Measurements from ENCODE around the gene KMT2A. TPM values are rescaled to one million over a fixed set of nuclear protein-coding genes. Genes with fewer than 3 reads are reported as not detected.
A peak's percentile ranks its signal among the peaks of the same experiment; 100 is the strongest.
"Not testable (repeated sequence)": the region's sequence is repeated elsewhere in the genome, so short reads cannot be mapped to it uniquely, and the experiment has no call there.

Gene KMT2A
- total RNA-seq, 1 donor from 2014 or later = 14.5 TPM

DNA sequence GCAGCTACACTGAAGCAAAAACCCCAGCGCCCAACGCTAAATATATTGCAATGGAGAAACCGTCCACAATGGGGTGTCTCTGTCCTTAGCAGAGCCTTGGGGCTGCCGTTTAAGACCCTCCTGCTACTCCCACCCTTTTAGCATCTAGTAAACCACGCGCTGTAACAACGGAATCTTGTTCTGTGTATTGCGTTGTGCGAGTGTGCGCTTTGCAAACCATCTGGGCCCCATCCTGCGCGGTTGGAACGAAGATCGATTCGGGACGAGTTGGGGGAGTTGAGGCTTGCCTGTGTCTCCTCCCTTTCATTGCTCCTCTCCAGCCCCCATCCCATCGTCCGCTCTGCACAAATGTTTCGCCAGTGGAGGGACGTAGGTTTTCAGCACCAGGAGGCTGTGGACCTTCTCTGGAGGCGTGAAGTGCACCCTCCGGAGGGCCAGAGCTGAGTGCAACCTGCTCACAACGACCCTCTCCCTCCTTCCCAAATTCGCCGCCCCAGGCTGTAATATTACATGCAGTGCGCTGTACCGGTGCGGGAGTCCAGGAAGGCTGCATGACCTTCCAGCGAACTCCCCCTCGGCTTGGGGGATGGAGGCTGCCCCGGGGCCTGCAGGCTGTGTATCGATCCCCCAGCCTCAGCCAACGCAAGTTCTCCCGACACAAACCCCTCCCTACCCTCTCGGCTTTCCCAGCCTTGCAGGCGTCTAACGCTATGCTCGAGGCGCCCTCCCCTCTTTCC, 1.6 kb upstream of the KMT2A start:
- DNase-seq (ENCODE audit: low read depth in 2 of 2) = peak; percentile 57

DNA sequence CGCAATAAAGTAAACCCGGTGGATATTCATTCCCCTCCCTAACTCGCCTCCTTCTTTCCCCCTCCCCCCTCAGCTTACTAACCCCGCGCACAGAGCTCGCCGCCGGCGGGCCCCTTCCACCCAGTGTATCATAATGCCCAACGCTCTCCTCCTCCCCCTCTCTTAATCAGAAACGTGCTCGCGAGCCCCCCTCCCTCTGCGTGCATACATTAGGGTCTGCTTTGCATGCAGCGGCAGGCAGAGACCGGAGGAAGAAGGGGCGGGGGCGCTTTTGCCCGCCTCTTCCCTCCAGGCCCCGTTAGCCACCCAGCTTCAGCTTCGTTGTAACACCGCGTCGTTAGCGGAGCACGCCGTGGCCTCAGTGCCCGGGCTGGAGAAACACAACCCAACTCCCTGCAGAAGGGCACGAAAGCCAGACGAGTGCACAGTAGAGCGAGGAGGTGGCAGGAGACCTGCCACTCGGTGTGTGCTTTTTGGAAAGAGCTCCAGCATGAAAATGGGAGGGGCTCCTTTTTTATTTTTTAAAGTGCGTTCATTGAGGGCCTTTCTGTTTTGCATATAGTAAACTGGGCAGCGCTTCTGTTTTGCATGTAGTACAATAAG, 901 bp upstream of the KMT2A start:
- peak; percentile 48 to 62 for DNase-seq (ENCODE audit: low read depth in 2 of 2)

DNA sequence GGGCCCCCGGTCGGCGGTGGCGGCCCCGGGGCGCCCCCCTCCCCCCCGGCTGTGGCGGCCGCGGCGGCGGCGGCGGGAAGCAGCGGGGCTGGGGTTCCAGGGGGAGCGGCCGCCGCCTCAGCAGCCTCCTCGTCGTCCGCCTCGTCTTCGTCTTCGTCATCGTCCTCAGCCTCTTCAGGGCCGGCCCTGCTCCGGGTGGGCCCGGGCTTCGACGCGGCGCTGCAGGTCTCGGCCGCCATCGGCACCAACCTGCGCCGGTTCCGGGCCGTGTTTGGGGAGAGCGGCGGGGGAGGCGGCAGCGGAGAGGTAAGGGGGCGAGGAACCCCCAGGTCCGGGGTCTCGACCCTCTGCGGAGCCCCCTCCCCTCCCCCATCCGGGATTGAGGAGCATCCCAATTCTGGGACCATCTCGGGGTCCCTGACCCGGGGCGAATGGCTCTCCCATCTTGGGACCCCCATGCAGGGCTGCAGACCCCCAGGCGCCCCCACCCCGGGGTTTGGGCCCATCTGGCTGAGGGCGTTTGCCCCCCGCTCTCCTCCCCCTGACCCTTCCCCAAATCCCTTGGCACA, 431 bp downstream of the KMT2A start:
- DNase-seq (ENCODE audit: low read depth in 2 of 2) = peak; percentile 14 to 36

DNA sequence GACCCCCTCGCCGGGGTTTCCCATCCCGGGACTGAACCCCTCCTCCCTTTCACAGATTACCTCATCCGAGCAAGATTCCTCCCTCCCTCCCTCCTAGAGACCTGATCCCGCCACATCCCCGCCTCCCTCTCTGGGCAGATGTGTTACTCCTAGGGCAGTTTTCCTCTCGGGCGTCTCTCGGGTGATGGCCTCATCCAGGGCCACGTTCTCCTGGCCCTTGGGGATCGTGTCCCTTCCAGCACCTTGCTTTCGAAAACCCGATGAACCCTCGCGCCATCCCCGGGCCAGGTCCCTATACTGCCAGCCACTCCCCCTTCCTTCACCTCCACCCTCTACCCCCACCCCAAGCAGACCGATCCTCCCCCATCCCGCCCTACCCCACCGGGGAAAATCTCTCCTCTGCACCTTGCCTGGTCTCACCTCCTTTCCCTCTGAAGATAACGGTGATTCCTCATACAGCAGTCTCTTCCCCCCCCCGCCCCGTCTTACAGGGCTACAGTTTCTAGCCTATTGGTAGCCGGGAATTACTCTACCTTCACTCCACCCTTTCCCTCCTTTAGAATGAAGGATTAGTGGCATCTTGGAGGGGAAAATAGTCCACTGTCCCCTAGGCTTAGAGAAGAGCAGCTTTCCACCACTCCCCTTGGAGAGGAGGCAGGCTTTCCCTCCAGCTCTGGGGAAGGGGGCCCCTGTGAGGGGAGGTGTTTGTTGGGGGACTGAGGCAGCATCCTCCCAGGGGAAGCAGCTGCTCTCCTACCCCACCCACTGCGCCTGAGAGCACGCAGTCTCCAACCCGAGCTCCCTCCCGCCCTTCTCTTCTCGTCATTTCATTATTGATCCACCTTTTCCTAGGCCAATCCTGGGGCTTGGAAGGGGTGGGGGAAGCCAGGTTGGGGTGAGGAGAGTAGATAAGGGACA, 1.2 kb downstream of the KMT2A start:
- DNase-seq (ENCODE audit: low read depth in 2 of 2) = peak; percentile 19 to 55

DNA sequence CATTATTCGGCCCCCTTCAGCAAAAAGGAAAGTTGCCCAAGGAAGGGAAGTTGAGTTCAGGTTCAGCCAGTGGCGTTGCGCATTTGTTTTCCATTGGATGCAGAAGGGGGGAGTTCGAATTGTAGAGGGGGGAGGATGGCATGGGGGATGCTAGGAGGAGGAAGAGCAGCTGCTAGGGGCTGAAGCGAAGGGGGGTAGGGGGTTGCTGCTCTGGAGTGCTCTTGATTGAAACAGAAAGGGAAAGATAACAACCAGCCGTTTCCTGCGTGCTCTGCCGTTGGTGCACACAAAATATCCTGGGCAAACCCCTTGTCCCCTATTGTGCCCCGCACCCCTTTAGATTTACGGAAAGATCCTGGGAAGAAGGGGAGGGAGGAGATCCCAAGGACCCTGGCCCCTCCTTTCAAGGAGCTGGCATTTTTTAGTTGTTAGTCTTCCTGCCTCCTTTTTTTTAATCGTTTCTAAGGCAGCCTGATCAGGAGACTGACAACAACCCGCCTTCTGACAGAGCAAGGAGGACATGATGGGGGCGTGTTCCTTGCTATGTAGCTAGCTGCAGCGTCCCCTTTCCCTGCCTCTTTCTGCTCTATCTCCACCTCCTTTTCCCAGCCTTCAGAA, 2.1 kb downstream of the KMT2A start:
- DNase-seq (ENCODE audit: low read depth in 2 of 2) = peak; percentile 23 to 88

DNA sequence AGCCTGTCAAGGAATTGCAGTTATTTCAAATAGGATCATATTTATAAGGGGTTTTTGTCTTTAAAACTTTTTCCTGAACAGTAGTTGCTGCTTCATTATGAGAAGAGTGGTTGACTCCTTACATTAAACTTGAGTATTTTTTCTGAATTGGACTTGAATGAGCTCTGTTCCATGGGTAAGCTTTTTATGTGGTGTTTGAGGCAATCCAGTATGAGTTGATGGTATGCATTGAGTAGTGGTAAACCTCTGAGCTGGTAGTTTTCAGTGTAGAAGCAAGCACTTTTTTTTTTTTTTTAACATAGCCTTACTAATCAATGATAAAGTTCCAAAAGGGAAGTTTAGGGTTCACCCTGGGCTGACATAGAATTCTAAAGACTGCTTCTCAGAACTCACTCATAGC, 3.4 kb downstream of the KMT2A start:
- no peak for DNase-seq (ENCODE audit: low read depth in 2 of 2)

DNA sequence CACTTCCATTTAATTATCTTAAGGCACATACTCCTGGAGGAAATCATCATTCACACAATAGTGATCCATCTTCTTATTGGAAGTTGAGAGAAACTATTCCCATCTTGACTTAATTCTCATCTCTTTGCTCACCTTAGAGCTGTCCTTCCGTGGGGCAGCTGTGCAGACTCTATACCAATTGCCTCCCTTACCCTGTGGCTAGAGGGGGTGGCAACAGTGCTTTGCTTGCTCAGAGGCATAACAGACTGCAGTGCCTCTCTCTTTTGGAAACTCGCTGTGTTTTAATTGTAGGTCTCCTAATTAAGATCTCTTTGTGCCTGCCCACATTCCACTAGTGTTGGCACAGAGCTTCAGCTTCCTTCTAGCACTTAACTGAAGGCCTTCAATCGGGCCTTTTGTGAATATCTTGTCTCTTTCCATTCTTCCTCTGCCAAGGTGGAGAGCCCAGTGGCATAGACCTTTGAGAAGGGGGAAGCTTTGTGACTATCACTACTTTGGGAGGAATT, 5.5 kb downstream of the KMT2A start:
- no peak for DNase-seq (ENCODE audit: low read depth in 2 of 2)

DNA sequence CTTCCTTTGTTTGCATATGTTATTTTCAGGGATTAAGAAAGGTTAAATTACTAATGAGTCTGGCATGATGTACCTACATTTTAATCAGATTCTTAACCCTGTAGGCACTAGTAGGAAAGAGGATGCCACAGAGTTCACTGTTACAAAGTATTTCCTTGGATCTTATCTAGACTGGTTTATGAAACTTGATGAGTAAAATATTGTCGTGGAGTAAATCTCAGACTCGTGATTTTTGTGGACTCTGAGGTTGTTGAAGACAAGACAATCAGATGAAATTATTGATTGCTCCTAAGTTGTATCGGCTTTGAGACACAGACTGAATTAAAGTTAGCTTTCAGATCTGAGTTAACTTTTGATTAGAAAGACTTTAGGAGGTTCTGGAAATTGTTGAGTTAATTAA, 6.0 kb downstream of the KMT2A start:
- DNase-seq (ENCODE audit: low read depth in 2 of 2) = no peak

DNA sequence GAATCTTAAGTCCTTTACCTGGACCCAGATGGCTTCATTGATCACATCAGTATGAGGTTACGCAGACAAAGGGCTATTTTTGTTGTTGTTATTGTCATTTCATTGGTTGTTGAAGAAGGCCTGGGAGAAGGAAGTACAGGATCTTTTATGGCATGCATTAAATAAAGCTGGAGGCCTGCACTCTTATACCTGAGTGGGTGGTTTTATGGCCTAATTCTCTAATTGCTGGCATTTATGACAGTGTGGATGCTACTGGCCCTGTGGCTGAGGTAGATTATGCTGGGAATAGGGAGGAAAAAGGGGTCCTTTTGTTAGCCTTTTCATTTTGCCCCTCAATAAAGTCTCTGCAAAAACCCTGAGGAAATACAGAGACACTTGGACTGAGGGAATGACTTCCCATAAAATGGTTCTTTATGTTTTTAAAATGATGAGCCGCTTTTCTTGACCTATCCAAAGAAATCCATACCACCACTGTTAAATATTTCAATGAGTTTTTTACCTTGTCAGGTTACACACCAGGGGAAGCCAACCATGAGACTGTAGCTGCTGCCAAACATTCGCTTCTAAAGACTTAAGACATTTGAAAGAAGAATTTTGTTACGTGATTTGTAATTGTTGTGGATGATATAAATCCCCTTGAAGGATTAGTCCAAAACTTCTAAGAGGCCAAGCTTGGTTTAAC, 6.8 kb downstream of the KMT2A start:
- no peak for DNase-seq (ENCODE audit: low read depth in 2 of 2)

DNA sequence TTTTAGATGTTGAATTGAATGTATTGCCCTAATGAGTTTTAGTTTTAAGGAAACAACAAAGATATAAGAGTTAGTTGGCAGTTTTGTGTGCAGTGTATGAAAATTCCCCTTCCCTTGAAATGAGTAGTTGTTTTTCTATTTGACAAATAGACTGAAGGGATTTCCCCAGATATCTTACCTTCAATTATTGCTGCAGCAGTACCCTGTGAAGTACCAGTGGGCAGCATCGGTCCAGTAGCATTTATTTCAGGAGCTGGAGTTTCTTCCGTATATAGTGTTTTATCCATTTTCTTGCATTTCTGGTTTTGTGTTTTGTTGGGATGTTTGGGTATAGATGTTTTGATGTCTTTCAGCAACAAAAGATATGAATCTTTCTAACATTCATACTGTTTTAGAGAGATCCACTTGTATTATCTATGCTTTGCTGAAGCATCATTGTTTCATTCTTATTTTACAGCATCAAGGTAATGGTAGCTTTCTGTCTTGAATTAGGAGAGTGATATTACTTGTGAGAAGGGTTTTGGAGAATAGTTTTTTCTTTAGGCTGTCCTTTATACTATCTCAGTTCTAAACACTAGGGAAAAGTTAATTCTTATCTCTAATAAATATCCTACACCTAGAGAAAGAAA, 7.4 kb downstream of the KMT2A start:
- DNase-seq (ENCODE audit: low read depth in 2 of 2) = no peak

DNA sequence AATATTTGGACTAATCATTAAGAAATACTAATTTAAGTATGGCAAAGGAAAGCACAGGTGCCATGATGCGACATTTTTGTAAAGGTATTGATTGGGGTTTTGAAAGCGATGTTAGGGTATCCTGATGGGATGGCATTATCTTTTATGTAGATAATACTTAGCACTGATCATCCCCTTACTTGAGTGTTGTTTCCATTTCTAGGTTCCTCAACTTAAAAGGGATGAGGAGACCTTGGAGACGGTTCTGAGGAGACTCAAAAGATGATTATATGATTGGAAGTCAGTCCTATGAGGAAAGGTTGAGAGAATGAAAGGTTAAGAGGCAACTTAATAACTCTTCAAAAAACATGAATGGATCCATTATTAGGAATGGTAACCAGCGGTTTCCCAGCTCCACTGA, 11.1 kb downstream of the KMT2A start:
- no peak for DNase-seq (ENCODE audit: low read depth in 2 of 2)

DNA sequence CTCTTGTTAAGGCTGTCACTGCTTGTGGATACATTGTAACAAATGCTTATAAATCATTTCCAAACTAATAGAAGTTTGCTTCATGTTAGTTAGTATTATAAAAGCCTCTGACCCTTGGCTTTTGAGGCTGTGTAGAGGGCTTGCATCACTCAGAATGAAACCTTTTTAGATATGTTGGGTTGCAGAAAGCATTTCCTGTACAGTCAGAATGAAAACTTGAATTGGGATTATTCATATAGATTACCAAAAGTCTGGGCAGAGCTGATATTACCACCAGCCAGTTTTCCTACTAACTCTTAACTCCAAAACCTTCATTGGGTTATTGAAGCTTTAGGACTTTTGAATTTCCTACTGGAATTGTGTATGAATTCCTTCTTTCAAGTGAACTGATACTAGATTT, 12.0 kb downstream of the KMT2A start:
- peak in 1 of 2 donors; percentile 25 for DNase-seq (ENCODE audit: low read depth in 2 of 2)

DNA sequence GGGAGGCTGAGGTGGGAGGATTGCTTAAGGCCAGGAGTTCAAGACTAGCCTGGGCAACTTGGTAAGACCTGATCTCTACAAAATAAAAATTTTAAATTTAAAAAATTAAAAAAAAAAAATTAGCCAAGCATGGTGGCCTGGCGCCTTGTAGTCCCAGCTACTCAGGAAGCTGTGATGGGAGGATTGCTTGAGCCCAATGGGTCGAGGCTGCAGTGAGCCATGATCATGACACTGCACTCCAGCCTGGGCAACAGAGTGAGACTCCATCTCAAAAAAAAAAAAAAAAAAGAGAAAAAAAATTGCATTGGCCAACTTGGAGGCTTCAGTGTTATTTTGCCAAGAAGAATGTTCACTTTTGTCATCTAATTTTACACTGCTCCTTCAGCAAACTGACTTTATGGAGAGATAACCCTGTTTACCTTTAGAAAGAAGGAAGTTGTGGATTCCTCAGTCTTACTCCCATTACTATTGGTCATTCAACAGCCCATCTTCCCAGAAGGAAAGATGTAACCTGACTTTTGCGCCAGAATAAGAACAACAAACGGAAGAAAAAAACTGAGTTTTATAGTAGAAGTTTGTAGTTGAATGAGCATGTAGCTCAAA, 13.1 kb downstream of the KMT2A start:
- no peak for DNase-seq (ENCODE audit: low read depth in 2 of 2)

DNA sequence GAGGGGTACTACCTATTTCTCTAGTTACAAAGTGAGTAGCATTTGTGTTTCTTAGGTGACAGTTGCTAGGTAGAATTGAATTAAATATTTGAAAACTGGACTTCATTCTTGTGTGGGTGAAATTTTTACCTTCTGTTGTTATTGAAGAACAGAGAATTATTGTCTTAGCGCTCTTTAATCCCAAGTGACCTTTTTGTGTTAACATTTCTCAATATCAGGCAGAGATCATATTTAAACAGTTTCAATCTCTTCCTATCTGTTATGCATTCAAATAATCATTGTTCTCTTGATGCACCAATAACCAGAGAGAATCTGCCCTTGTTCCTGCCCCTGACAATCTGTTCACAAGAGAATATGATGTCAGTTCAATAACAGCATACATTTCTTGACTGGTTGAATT, 14.2 kb downstream of the KMT2A start:
- DNase-seq (ENCODE audit: low read depth in 2 of 2) = no peak

DNA sequence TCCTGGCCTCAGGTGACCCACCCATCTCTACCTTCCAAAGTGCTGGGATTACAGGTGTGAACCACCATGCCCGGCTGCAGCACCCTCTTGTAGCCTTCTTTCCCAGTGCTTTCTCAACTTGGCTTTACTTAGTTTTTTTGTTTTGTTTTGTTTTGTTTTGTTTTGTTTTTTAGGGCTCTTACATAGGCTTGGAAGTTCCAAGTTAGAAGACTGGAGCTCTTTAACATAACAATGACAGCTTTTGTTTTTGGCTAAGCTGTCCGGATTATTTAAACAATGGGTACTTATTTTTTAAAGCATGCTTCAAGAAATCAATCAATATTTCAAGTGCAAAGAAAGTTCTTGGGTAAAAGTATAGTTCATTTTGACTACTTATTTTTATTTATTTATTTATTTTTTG, 25.9 kb downstream of the KMT2A start:
- DNase-seq (ENCODE audit: low read depth in 2 of 2) = no peak

DNA sequence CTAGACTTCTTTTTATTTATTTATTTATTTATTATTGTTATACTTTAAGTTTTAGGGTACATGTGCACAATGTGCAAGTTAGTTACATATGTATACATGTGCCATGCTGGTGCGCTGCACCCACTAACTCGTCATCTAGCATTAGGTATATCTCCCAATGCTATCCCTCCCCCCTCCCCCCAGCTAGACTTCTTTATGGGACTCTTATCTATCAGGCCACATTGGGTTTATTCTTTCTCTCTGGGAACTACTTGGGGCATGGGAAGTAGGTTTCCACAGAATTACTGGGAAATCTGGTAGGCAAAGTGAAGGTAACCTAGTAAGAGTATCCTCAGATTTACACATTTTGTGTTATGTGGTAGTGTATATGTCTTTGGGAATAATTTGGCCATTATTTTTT, 32.7 kb downstream of the KMT2A start:
- not testable (repeated sequence) for DNase-seq (ENCODE audit: low read depth in 2 of 2)

DNA sequence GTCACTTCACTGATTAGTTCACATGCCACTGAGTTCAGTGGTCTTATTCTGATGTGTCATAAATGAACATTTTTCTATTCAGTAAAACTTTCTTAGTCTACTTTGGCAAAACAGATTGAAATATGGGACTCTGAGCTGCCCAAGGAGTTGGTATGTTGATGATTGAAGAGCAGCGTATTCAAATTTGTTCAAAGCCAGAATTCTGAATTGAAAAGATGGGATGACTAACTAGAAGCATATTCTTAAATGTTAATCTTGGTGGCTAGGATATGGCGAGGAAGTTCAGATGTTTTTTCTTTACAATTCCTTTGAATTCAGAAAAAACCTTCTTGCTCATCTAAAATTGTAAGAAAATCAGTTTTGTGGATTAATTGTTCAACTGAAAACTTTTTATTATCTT, 34.7 kb downstream of the KMT2A start:
- no peak for DNase-seq (ENCODE audit: low read depth in 2 of 2)

DNA sequence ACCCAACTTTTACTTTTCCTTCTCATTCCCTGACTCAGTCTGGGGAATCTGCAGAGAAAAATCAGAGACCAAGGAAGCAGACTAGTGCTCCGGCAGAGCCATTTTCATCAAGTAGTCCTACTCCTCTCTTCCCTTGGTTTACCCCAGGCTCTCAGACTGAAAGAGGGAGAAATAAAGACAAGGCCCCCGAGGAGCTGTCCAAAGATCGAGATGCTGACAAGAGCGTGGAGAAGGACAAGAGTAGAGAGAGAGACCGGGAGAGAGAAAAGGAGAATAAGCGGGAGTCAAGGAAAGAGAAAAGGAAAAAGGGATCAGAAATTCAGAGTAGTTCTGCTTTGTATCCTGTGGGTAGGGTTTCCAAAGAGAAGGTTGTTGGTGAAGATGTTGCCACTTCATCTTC, 37.2 kb downstream of the KMT2A start:
- DNase-seq (ENCODE audit: low read depth in 2 of 2) = no peak

DNA sequence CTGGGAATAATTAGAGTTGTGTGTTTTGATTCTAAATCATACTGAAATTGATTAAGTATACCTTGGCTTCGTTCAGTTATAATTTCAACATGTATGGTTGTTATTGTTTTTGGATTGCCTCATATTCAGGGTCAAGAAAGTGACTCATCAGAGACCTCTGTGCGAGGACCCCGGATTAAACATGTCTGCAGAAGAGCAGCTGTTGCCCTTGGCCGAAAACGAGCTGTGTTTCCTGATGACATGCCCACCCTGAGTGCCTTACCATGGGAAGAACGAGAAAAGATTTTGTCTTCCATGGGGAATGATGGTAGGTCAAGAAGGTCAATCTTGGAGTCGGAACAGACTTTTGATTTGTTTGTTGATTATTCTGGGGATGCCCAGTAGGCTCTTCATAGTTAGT, 40.4 kb downstream of the KMT2A start:
- no peak for DNase-seq (ENCODE audit: low read depth in 2 of 2)

DNA sequence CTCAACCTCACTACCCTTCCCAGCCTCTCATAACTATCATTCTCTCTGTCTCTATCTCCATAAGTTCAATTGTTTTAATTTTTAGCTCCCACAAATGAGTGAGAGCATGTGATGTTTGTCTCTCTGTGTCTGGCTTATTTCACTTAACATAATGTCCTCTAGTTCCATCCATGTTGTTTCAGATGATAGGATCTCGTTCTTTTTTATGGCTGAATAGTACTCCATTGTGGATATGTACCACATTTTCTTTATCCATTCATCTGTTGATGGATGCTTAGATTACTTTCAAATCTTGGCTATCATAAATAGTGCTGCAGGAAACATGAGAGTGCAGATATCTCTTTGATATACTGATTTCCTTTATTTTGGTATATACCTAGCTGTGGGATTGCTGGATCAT, 44.9 kb downstream of the KMT2A start:
- DNase-seq (ENCODE audit: low read depth in 2 of 2) = not testable (repeated sequence)
